GM18873 (cell line): ENCODE measurements around the gene ICA1L.
"Not testable (repeated sequence)": the region's sequence is repeated elsewhere in the genome, so short reads cannot be mapped to it uniquely, and the experiment has no call there.

Source experiments
- ATAC-seq: cut with Tn5 transposase; IDR thresholded peaks from one replicate; pipeline ENCODE4 v1.9.1; 2021; ENCODE audit warnings: mild to moderate bottlenecking, moderate library complexity, moderate number of reproducible peaks; ENCODE audit not compliant: unreplicated experiment, low FRiP score

ICA1L gene

DNA sequence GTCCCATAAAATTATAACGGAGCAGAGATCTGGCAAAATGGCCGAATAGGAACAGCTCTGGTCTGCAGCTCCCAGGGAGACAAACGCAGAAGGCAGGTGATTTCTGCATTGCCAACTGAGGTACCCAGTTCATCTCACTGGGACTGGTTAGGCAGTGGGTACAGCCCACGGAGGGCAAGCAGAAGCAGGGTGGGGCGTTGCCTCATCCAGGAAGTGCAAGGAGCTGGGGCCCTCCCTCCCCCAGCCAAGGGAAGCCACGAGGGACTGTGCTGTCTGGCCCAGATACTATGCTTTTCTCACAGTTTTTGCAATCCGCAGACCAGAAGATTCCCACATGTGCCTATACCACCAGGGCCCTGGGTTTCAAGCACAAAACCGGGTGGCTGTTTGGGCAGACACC lies 22.8 kb downstream of the ICA1L start:
- no peak for ATAC-seq

- no peak for ATAC-seq
Observed at GRCh38 chr2:202847693-202848524, 23.7 kb downstream of the ICA1L start.

- no peak for ATAC-seq
Observed at GRCh38 chr2:202844656-202845055, 26.9 kb downstream of the ICA1L start.

- ATAC-seq = no peak
Observed at GRCh38 chr2:202842690-202843089, 28.9 kb downstream of the ICA1L start.

- no peak for ATAC-seq
Observed at GRCh38 chr2:202841090-202841867, 30.3 kb downstream of the ICA1L start.

DNA sequence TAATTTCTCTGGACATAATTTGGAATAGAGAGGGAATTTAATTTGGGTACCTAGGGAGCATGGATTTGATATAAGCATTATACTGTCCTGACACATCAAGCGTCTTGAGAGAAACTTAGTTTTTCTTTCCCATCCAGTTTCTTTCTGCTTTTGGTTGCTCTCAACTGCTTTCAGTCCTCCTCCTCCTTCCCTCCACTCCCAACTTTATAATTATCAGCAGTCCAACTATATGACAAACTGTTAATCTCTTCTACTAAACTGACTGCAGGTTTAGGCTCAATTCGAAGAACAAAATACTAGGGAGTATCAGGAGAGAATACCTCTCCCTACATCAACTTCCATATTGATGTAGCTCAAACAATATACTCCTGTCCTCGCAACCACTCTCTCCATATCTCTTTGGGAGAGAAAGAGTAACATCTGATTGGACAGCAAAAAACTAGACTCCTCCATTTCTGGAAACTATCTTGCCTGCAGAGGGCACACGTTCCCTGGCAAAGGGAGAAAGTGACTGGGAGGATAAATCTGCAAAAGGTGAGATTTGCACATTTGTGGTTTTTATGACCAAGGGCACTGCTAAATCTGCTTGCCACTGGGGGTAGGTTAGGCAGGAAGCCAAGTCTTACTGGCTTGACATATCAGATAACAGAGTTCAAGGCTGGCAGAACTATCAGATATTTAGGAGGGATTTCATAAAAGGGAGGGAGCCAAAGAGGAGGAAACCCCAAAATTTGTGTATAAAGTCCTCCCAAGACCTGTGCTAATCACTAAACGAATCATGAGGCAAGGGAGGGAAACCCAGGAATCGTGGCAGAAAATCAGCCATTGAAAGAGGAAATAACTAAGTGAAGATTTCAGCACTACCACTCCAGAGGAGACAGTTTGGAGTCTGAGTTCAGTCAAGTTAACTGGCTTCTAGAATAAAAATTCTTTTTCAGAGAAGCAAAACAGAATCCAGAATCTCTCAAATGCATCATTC lies 40.0 kb downstream of the ICA1L start:
- peak; percentile 40 for ATAC-seq

- no peak for ATAC-seq
Observed at GRCh38 chr2:202824901-202825300, 46.7 kb downstream of the ICA1L start.

DNA sequence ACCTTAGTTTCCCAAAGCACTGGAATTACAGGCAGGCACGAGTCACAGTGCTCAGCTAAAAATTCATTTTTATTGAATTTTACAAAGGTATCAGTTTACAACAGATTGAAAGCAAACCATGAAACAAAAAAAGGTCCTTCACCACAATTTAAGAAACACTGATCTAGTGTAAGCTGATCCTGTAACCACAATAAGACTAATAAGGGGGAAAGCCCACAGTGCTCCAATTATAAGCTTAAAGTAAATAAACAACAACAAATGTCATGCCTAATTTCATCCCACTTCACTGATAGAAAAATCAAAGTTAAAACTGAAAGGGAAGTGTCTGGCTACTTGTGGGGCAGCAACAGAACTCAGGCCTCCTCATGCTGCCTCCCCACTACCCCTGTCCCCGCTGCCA lies 49.2 kb downstream of the ICA1L start:
- no peak for ATAC-seq

DNA sequence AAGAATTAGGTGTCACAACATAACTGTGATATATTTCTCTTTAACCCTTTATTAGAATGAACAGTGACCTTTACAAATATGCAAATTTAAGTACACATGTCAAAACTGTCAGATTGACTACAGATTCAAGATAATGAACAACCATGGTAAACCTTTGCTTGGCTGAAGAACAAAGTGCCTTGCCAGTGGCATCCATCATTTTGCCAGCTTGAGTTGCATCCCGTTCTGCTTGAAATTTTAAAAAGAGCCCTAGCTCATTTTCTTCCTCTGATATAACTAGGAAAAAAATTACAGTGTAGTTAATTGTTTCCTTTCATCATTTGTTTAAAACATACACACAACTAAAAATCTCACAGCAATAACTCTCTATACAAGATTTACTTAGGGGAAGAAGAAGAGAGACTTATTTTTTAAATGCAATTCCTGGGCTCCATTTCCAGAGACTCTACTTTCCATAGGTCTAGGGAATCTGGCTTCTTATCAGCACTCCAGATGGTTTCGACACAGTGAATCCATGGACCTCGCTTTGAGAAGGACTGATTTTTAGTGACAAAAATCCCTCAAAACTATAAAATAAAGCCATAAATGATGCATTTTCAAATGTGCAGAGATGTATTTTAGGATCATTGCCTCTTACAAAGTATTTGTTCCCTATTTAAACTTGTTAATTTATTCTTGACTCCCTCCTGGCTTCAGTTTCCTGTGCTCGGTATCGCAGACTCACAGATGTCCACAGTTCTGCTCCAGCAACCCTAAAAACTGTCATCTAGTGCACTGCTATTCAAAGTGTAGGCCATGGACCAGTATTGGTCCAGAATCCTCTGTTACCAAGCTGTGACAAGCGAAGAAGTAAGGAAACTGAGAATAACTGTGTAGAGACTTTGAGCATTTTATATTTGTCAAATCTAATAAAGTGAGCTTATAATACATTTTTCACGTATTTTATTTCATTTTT lies 50.1 kb downstream of the ICA1L start:
- no peak for ATAC-seq

GRCh38 chr2:202818321-202818720 lies 53.2 kb downstream of the ICA1L start:
- no peak for ATAC-seq

GRCh38 chr2:202817771-202818170 lies 53.8 kb downstream of the ICA1L start:
- no peak for ATAC-seq

DNA sequence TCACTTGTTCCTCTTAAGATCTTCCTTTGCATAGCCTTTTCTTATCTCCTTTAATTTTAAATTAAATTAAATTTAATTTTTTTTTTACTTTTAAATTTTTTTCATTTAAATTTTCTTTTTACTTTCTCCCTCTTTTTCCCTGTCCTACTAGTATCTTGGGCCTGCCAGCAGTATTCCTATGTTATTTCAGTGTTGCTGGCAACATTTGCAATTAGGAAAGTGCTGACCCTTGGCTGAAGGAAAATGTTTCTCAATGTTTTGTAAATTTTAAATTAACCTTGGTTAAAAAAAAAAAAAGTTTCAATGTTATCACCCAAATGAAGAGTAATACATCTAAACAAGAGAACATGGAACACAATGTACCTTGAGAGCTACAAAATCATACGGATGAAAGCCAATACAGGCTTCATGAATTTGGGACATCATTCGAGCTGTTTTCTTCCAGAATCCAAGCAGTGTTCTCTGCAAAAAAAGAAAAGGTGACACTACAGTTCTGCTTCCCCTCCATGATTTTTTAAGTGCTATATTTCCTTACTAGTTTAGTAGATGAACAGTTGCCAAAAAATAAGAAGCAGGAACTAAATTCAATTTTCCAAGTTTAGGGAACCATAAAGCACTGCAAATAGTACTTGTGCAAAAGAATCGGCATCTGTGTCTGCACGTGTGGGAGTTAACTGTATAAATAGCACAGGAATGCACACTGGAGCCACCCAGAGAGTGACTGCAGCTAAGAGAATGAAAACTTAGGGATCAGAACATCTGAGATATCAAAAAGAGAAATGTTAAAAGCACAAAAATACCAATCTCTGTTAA lies 55.8 kb downstream of the ICA1L start:
- no peak for ATAC-seq

DNA sequence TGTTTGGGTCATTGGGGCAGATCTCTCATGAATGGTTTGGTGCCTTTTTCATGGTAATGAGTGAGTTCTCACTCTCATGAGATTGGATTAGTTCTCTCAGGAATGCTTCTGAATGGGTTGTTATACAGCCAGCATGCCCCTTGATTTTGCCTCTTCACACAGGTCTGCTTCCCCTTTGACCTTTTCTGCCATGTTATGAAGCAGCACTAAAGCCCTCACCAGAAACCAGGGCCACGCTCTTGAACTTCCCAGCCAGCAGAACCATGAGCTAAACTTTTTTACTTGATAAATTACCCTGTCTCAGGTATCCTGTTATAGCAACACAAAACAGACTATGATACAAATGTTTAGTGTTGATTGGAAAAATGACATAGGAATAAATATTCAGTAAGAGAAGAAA lies 57.3 kb downstream of the ICA1L start:
- ATAC-seq = no peak

DNA sequence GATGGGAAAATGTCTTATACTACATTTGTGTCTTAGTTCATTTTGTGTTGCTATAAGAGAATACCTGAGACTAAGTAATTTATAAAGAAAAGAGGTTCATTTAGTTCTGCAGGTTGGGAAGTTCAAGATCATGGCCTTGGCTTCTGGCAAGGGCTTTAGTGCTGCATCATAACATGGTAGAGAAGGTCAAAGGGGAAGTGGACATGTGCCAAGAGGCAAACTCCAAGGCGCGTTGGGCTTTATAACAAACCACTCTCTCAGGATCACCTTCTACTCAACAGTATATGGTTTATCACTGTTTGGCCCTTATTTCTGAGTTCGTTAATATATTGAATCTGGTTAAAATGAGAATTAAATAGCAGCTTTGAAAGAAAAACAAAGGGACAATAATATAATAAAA lies 58.2 kb downstream of the ICA1L start:
- no peak for ATAC-seq

- no peak for ATAC-seq
Observed at GRCh38 chr2:202808754-202809153, 62.8 kb downstream of the ICA1L start.

DNA sequence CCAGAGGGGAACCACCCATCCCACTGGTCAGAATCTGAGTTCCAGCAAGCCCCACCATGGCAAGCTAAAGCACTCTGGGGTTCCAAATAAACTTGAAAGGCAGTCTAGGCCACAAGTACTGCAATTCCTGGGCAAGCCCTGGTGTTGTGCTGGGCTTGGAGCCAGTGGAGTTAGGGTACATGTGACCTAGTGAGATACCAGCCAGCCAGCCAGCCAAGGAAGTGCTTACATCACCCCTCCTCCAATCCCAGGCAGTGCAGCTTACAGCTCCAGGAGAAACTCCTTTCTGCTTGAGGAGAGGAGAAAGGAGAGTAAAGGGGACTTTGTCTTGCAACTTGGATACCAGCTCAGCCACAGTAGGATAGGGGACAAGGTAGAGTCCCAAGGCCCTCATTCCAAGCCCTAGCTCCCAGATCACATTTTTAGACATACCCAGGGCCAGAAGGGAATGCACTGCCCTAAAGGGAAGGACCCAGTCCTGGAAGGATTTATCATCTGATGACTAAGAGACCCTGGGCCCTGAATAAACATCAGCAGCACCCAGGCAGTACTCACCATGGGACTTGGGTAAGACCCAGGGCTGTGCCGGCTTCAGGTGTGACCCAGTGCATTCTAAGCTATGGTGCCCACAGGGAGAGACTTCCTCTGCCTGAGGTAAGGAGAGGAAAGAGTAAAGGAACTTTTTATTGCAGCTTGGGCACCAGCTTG lies 64.0 kb downstream of the ICA1L start:
- ATAC-seq = not testable (repeated sequence)

GRCh38 chr2:202805911-202806310 lies 65.7 kb downstream of the ICA1L start:
- ATAC-seq = not testable (repeated sequence)

GRCh38 chr2:202797944-202798343 lies 73.6 kb downstream of the ICA1L start:
- ATAC-seq = no peak
